ENCODE data around the gene GFPT1.

The GFPT1 gene

GRCh38 chr2:69291004-69291650 is 95.9 kb downstream of the GFPT1 start:
- no peak for DNase-seq (ENCODE audit: low read depth)

- no peak for DNase-seq (ENCODE audit: low read depth)
Observed at GRCh38 chr2:69288429-69288828, 98.6 kb downstream of the GFPT1 start.

GRCh38 chr2:69287544-69287943 is 99.5 kb downstream of the GFPT1 start:
- DNase-seq (ENCODE audit: low read depth): no peak

GRCh38 chr2:69285379-69285894 is 101.6 kb downstream of the GFPT1 start:
- DNase-seq (ENCODE audit: low read depth): no peak

GRCh38 chr2:69280796-69281412 is 106.1 kb downstream of the GFPT1 start:
- no peak for DNase-seq (ENCODE audit: low read depth)

GRCh38 chr2:69279931-69280681 is 106.9 kb downstream of the GFPT1 start:
- DNase-seq (ENCODE audit: low read depth): no peak

GRCh38 chr2:69279211-69279610 is 107.8 kb downstream of the GFPT1 start:
- DNase-seq (ENCODE audit: low read depth): no peak

GRCh38 chr2:69278366-69278765 is 108.7 kb downstream of the GFPT1 start:
- no peak for DNase-seq (ENCODE audit: low read depth)

- no peak for DNase-seq (ENCODE audit: low read depth)
Observed at GRCh38 chr2:69275490-69275889, 111.5 kb downstream of the GFPT1 start.

- no peak for DNase-seq (ENCODE audit: low read depth)
Observed at GRCh38 chr2:69272803-69273471, 114.1 kb downstream of the GFPT1 start.

GRCh38 chr2:69271831-69272257 is 115.2 kb downstream of the GFPT1 start:
- DNase-seq (ENCODE audit: low read depth): no peak

All from non-pigmented ciliary epithelial cell (primary cell).